GM12874 (cell line): ENCODE measurements around the gene MAP3K10.

Experiments
- TF ChIP-seq, protein P1 (sequence below): IDR thresholded peaks from 2 replicates; pipeline ENCODE4 v1.5.1; 2011; ENCODE audit warnings: low read depth, mild to moderate bottlenecking, control low read depth, low read length, moderate library complexity; ENCODE audit not compliant: insufficient read depth

Gene MAP3K10

DNA sequence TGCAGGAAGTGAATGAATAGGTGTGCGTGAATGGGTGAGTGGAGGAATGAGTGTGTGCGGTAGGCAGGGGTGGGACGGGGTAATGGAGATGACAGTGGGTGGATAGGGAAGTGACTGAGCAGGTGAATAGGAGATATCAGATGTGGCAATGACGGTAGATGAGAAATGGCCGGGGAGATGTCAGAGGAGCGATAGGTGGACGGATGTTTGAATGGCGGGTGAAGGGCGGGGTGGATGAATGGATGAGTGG lies 25.5 kb downstream of the MAP3K10 start:
- TF ChIP-seq, protein P1, sequence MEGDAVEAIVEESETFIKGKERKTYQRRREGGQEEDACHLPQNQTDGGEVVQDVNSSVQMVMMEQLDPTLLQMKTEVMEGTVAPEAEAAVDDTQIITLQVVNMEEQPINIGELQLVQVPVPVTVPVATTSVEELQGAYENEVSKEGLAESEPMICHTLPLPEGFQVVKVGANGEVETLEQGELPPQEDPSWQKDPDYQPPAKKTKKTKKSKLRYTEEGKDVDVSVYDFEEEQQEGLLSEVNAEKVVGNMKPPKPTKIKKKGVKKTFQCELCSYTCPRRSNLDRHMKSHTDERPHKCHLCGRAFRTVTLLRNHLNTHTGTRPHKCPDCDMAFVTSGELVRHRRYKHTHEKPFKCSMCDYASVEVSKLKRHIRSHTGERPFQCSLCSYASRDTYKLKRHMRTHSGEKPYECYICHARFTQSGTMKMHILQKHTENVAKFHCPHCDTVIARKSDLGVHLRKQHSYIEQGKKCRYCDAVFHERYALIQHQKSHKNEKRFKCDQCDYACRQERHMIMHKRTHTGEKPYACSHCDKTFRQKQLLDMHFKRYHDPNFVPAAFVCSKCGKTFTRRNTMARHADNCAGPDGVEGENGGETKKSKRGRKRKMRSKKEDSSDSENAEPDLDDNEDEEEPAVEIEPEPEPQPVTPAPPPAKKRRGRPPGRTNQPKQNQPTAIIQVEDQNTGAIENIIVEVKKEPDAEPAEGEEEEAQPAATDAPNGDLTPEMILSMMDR: no peak

DNA sequence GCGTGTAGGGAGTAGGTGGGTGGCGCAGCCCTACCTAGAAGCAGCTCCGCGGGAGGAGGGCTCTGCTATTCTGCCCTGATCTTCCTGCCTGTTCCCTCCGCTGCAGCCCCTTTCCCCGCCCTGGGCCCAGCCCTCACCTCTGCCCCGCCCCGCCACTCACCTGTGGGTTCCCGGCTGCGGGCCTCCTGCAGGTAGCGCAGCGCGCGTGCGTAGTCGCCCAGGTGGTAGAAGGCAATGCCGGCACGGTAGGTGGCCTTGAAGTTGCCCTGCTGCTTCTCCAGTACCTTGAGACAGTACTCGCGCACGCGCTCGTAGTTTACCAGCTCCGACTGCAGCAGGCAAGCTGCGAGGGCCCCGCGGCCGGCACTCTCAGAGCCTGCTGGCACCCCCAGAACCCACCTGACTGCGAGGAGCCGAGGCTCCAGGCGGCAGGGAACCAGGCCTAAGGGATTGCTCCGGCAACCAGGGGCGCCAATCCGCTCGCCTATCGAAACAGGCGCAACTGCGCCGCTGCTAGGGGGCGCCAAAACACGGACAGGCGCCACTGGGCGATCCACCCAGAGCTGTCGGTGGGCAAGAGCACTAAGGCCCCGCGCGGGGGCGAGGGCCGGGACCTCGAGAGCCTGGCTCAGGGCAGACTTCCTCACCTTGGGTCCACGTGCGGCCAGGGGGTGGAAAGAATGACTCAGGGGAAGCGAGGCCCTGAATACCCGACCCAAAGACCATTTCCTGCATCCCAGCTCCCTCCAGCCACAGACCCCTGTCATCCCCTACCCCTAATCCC lies 26.0 kb downstream of the MAP3K10 start:
- TF ChIP-seq, protein P1: peak; percentile 45

DNA sequence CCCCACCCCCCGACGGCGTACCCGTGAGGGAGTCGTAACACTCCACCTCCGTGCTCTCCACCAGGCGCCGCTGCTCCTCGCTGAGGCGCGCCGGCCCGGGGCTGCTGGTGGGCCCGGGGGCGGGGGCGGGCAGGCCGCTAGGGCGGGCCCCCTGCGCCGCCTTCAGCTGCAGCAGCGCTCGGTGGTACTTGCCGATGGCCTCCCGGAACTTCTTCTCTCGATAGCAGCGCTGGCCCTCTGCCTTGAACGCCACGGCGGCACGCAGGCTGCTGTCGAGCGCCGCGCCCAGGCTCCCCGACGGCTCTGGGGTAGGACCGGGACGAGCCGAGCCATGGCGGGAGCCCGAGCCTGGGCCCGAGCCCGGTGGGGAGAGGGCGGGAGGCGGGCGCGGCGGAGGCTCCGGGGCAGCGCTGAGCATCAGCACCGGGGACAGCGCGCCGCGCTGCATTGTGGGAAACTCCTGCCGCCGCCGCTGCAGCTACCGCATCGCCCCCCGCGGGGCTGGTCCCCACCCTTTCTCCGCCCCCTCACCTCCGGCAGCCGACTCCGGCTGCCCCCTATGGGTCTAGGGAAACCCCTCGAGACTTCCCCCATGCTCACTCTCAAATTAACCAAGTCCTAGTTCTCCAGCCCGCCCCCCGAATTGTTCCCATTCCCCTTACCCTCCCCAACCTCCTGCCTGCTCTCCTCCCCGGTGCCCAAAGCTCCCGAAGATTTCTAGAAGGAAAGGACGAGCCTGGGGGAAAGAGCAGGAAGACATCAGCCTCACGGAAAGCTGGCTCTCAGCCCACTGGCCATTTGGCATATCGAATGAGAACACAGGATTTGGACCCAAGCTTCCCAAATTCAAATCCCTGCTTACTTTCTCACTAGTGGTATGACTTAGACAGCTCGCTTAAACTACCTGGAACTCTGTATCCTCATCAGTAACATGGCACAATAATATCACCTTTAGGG lies 27.0 kb downstream of the MAP3K10 start, which contains the start of gene TTC9B:
Gene TTC9B, minus strand, starts transcription at position 451 of the 957 bp plus-strand sequence. Its CDS starts 3 bp downstream, at position 448.
- TF ChIP-seq, protein P1: no peak

DNA sequence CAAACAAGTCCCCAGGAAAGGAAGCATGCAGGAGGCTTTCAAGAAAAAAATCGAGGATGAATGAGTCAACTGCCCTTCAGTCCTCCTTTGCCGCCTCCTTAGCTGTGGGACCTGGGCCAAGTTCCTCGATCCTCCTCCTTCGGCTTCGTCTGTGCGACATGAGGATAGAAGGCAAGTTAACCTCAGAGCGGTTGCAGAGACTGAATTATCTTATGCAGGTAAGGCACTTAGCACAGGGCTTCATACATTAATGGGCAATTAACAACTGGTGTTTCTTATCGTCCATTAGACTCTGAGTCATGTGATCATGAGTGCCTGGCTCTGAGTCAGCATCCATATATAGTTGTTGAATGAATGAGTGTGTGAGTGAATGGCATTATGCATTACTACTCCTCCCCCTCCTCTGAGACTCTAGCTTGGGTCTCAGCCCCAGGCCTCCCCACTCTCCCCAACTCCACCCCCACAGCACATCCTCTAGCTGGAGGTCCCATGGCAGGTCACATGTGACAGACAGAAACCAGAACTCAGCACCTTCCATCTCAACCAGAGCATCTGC lies 28.6 kb downstream of the MAP3K10 start:
- TF ChIP-seq, protein P1: no peak

DNA sequence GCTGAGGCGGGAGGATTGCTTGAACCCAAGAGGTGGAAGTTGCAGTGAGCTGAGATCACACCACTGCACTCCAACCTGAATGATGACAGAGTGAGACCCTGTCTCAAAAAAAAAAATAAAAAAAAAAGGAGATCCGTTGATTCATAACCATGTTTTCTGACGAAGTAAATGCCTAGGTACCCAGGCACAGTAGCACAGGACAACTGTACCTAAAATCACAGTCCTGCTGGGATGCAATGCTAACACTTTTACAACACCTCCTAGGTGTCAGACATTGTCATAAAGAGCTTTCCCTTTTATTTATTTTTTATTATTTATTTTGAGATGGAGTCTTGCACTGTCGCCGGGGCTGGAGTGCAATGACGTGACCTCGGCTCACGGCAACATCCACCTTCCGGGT lies 29.4 kb downstream of the MAP3K10 start:
- TF ChIP-seq, protein P1: no peak

DNA sequence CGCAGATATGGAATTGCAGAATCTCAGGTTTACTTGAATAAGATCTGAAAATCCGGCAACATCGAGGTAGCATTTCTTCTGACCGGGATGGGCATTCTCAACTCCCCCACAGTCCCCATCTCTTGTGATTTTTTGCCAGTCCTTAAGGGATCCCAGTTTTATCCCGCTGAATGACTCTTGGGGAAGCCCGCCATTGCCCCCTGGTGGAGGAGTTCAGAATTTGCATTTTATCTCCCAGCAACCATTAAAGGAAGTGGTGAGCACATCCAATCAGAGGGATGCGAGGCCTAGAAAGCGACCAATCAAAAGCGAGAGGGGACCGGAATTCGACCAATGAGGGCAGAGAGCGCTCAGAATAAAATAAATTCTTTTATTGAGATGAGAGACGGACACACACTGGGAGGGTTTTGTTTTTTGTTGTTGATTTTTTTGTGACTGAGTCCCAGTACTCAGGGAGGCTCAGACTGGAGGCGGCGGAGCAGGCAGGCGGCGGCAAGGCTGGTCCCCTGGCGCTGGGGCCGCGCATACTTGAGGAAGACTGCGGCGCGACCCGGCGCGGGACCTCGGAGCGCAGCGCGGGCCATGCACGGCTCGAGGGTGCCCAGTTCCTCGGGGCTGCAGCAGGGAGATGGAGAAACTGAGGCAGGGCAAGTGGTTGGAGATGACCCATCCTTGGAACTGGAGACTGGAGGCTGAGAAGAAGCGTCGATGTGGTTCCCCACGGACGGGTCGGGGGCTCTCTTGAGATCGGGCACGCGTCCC lies 30.8 kb downstream of the MAP3K10 start:
- TF ChIP-seq, protein P1: peak; percentile 66
